PC-3 (cell line): Measurements from ENCODE around the gene CFAP299. TPM values are rescaled to one million over a fixed set of nuclear protein-coding genes. Genes with fewer than 3 reads are reported as not detected.

Experiments used
- ATAC-seq: fragments of 200-7000 bp; cut with Tn5 transposase; 2 replicates; pipeline ENCODE4 v1.9.1; 2020; ENCODE audit warnings: mild to moderate bottlenecking, moderate library complexity
- BruUV-seq: library from RNA; stranded (reverse); fragments of 400-500 nt; replicated peaks from 2 replicates; lab custom pipeline; 2021; lab: Mats Ljungman, UMichigan
- CTCF ChIA-PET: fragments of 300-600 bp; sonication (Branson Sonifier 250); formaldehyde crosslinking; loops from one replicate; lab custom pipeline; 2022; ENCODE audit warnings: antibody characterized with exemption; lab: Charles Lee
- POLR2A ChIA-PET: fragments of 300-600 bp; sonication (Branson Sonifier 250); formaldehyde crosslinking; loops from one replicate; lab custom pipeline; 2022; ENCODE audit warnings: antibody characterized with exemption; ENCODE audit not compliant: unreplicated experiment; lab: Charles Lee
- DNase-seq: peaks from one replicate; pipeline ENCODE4 v3.0.0-alpha.2; 2015
- H2AFZ ChIP-seq: fragments of 300-600 bp; sonication (generic); 2 replicates; pipeline ENCODE4 v1.6.0; 2016; ENCODE audit warnings: antibody characterized with exemption, low read length
- H3F3A ChIP-seq: fragments of 300-600 bp; sonication (generic); one replicate; pipeline ENCODE4 v1.6.0; 2017; ENCODE audit warnings: antibody characterized with exemption, low read length, control low read depth, mild to moderate bottlenecking; ENCODE audit not compliant: unreplicated experiment
- H3K27ac ChIP-seq: fragments of 300-600 bp; sonication (generic); 2 replicates; pipeline ENCODE4 v1.5.1; 2016; ENCODE audit warnings: mild to moderate bottlenecking, low read length
- H3K27me3 ChIP-seq: fragments of 300-600 bp; sonication (generic); 2 replicates; pipeline ENCODE4 v1.6.1; 2016; ENCODE audit warnings: low read length, mixed read lengths
- H3K36me3 ChIP-seq: fragments of 300-600 bp; sonication (generic); 2 replicates; pipeline ENCODE4 v1.6.1; 2016; ENCODE audit warnings: low read depth, mixed run types, low read length, mixed read lengths
- H3K4me1 ChIP-seq: fragments of 300-600 bp; sonication (generic); 2 replicates; pipeline ENCODE4 v1.5.1; 2016; ENCODE audit warnings: low read length; ENCODE audit not compliant: insufficient read depth
- H3K4me2 ChIP-seq: fragments of 300-600 bp; sonication (generic); 2 replicates; pipeline ENCODE4 v1.6.0; 2016; ENCODE audit warnings: low read length
- H3K4me3 ChIP-seq: fragments of 300-600 bp; sonication (generic); 2 replicates; pipeline ENCODE4 v1.5.1; 2016; ENCODE audit warnings: mild to moderate bottlenecking, low read length, mixed read lengths
- H3K79me2 ChIP-seq: fragments of 300-600 bp; sonication (generic); 2 replicates; pipeline ENCODE4 v1.6.1; 2017; ENCODE audit warnings: low read length, mixed read lengths
- H3K9ac ChIP-seq: fragments of 300-600 bp; sonication (generic); 2 replicates; pipeline ENCODE4 v1.6.0; 2016; ENCODE audit warnings: mild to moderate bottlenecking, low read length
- H3K9me2 ChIP-seq: fragments of 300-600 bp; sonication (generic); replicated peaks from 2 replicates; pipeline ENCODE4 v1.6.1; 2016; ENCODE audit warnings: mixed run types, low read length, mixed read lengths
- H3K9me3 ChIP-seq: fragments of 300-600 bp; sonication (generic); 2 replicates; pipeline ENCODE4 v1.6.1; 2016; ENCODE audit warnings: low read length, mixed read lengths
- H4K20me1 ChIP-seq: fragments of 300-600 bp; sonication (generic); 2 replicates; pipeline ENCODE4 v1.6.1; 2016; ENCODE audit warnings: low read length, mixed read lengths
- EZH2 ChIP-seq: fragments of 300-600 bp; sonication (generic); IDR thresholded peaks from one replicate; pipeline ENCODE4 v1.6.1; 2017; ENCODE audit warnings: antibody characterized with exemption, mild to moderate bottlenecking, low read length; ENCODE audit not compliant: unreplicated experiment
- EZH2phosphoT487 ChIP-seq: fragments of 300-600 bp; sonication (generic); IDR thresholded peaks from 2 replicates; pipeline ENCODE4 v1.6.1; 2018; ENCODE audit warnings: mild to moderate bottlenecking, antibody characterized with exemption, low read length, borderline replicate concordance
- intact Hi-C: fragments of 100-400 bp; cut with micrococcal nuclease; formaldehyde crosslinking; loops from 2 replicates; pipeline ENCODE4 v1.9.0; 2023
- total RNA-seq: library from RNA; depleted of rRNA; stranded (reverse); fragments of >200 nt; gene quantifications from 2 replicates; pipeline ENCODE4 v1.2.3, GENCODE V29; 2014
- TF ChIP-seq, protein P1 (sequence below): fragments of 300-600 bp; sonication (generic); conservative IDR thresholded peaks from 2 replicates; pipeline ENCODE4 v1.5.1; 2017; ENCODE audit warnings: antibody characterized with exemption, low read depth, mild to moderate bottlenecking, low read length

CFAP299 gene
- total RNA-seq, 1 experiment from 2014 or later, result not detected

DNA sequence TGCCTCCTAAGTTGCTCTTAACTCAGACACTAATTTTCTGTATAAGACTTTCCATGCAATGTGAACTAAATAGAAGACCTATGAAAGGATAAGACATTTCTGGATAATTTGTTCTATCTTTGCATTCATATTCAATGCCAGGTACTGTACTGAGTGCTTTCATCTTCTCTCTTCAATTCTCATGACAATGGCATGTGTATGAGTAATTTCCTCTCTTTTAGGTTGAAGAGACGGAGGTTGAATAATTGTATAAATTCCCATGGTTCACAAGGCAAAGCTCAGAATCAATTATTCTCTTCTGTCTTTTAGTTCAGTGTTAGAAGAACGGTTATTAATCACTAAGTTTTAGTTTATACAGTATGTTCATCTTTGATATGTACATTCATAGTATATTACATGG lies 29.3 kb upstream of the CFAP299 start:
- POLR2A ChIA-PET, result no interaction called here
- Histone ChIP-seq H3K9me2 (no peaks in the 10 kb centered on the region), H3K9me3 (no peaks in the 10 kb centered on the region), H3K9ac (peak overlapping the region; percentile 15; the same call in 1 of the 2 replicates), H3K36me3 (no peaks in the 10 kb centered on the region), H3K4me2 (peak overlapping the region; percentile 76), H3K4me1 (peaks cover 55% of the 10 kb centered on the region), H4K20me1 (no peaks in the 10 kb centered on the region), H3K27ac (peak overlapping the region; percentile 76), H3F3A (no peaks in the 10 kb centered on the region), H3K27me3 (no peaks in the 10 kb centered on the region), H3K4me3 (no peak overlapping the region), H3K79me2 (no peaks in the 10 kb centered on the region), H2AFZ (no peak overlapping the region)
- peak; percentile 59 for ATAC-seq
- TF ChIP-seq EZH2, result no peak
- TF ChIP-seq, protein P1, sequence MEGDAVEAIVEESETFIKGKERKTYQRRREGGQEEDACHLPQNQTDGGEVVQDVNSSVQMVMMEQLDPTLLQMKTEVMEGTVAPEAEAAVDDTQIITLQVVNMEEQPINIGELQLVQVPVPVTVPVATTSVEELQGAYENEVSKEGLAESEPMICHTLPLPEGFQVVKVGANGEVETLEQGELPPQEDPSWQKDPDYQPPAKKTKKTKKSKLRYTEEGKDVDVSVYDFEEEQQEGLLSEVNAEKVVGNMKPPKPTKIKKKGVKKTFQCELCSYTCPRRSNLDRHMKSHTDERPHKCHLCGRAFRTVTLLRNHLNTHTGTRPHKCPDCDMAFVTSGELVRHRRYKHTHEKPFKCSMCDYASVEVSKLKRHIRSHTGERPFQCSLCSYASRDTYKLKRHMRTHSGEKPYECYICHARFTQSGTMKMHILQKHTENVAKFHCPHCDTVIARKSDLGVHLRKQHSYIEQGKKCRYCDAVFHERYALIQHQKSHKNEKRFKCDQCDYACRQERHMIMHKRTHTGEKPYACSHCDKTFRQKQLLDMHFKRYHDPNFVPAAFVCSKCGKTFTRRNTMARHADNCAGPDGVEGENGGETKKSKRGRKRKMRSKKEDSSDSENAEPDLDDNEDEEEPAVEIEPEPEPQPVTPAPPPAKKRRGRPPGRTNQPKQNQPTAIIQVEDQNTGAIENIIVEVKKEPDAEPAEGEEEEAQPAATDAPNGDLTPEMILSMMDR, result no peak
- no peak for TF ChIP-seq EZH2phosphoT487
- peak; percentile 67 for DNase-seq
- CTCF ChIA-PET, result no interaction called here
- no TSS peak for BruUV-seq
- intact Hi-C loops, result loop anchor here (5.0 kb wide), 1 partner anchor 39 kb away; the partner anchor contains the start of gene FGF5

GRCh38 chr4:80307183-80307735 lies 28.3 kb upstream of the CFAP299 start:
- DNase-seq (no peak), ATAC-seq (no peak)
- peak overlapping the region; percentile 76 for H3K4me2 ChIP-seq
- H3K36me3 ChIP-seq, result no peaks in the 10 kb centered on the region
- peak overlapping the region; percentile 62 for H2AFZ ChIP-seq
- no TSS peak for BruUV-seq
- peaks cover 55% of the 10 kb centered on the region for H3K4me1 ChIP-seq
- TF ChIP-seq EZH2 (no peak), EZH2phosphoT487 (no peak)
- TF ChIP-seq, protein P1, result no peak
- ChIA-PET CTCF (interaction anchor here (0.6 kb wide), 1 partner anchor 86 kb away, joined by 4 read pairs; no protein-coding TSS in a partner anchor), POLR2A (no interaction called here)
- no peaks in the 10 kb centered on the region for H3K9me2 ChIP-seq
- no peaks in the 10 kb centered on the region for H3K9me3 ChIP-seq
- peak overlapping the region; percentile 44; the same call in 1 of the 2 replicates for H3K4me3 ChIP-seq
- no peaks in the 10 kb centered on the region for H3K27me3 ChIP-seq
- intact Hi-C loops, result loop anchor here (5.0 kb wide), 1 partner anchor 40 kb away; the partner anchor contains the start of gene FGF5
- H3F3A ChIP-seq, result no peaks in the 10 kb centered on the region
- no peaks in the 10 kb centered on the region for H4K20me1 ChIP-seq
- H3K9ac ChIP-seq, result peak overlapping the region; percentile 31; the same call in 1 of the 2 replicates
- H3K79me2 ChIP-seq, result no peaks in the 10 kb centered on the region
- peak overlapping the region; percentile 76 for H3K27ac ChIP-seq
